Prostate gland (tissue), 2 donors: Measurements from ENCODE around the gene IPCEF1.
A peak's percentile ranks its signal among the peaks of the same experiment; 100 is the strongest.

Experiments used
- CTCF ChIP-seq, 4 experiments: fragments of 200-600 bp in 2 of 4; fragments of 450-650 bp in 2 of 4; sonication (generic) in 2 of 4; IDR thresholded peaks; 1 replicate in 3 of 4; 2 replicates in 1 of 4; pipeline ENCODE4 v1.5.1; 2016 to 2019; ENCODE audit warnings: antibody characterized with exemption in 4 of 4, mild to moderate bottlenecking in 2 of 4, moderate library complexity in 2 of 4
- POLR2AphosphoS5 ChIP-seq: sonication (generic); formaldehyde crosslinking; IDR thresholded peaks from one replicate; pipeline ENCODE4 v1.6.1; 2017; ENCODE audit warnings: antibody characterized with exemption

GRCh38 chr6:154154389-154154967, 202.1 kb downstream of the IPCEF1 start:
- TF ChIP-seq CTCF (IDR thresholded peaks at IDR 0.05) (peak; percentile 72 to 91 (median 84)), POLR2AphosphoS5 (peak; percentile 23)
